Smooth muscle cell (in vitro differentiated cells): ENCODE data around the gene CPSF3. TPM values are rescaled to one million over a fixed set of nuclear protein-coding genes. Genes with fewer than 3 reads are reported as not detected.
A peak's percentile ranks its signal among the peaks of the same experiment; 100 is the strongest.

Experiments used
- DNase-seq: peaks from one replicate; lab custom pipeline; 2025; ENCODE audit not compliant: unreplicated experiment; lab: John Stamatoyannopoulos, UW
- H2AFZ ChIP-seq: fragments of 200-600 bp; sonication (generic); 2 replicates; pipeline ENCODE4 v1.6.0; 2016; ENCODE audit warnings: antibody characterized with exemption, low read depth, mild to moderate bottlenecking
- H3F3A ChIP-seq: fragments of 200-600 bp; sonication (generic); 2 replicates; pipeline ENCODE4 v1.6.0; 2017; ENCODE audit warnings: antibody characterized with exemption, low read depth
- H3K27ac ChIP-seq: fragments of 200-600 bp; sonication (generic); 2 replicates; pipeline ENCODE4 v1.5.1; 2016; ENCODE audit warnings: low read depth, mild to moderate bottlenecking
- H3K27me3 ChIP-seq: fragments of 200-600 bp; sonication (generic); 2 replicates; pipeline ENCODE4 v1.6.1; 2016; ENCODE audit warnings: low read depth, mild to moderate bottlenecking
- H3K36me3 ChIP-seq: fragments of 200-600 bp; sonication (generic); 2 replicates; pipeline ENCODE4 v1.5.1; 2016; ENCODE audit warnings: low read depth
- H3K4me1 ChIP-seq: fragments of 200-600 bp; sonication (generic); 2 replicates; pipeline ENCODE4 v1.5.1; 2016; ENCODE audit warnings: low read depth
- H3K4me2 ChIP-seq: fragments of 200-600 bp; sonication (generic); 2 replicates; pipeline ENCODE4 v1.6.0; 2016; ENCODE audit warnings: mild to moderate bottlenecking
- H3K4me3 ChIP-seq: fragments of 200-600 bp; sonication (generic); 2 replicates; pipeline ENCODE4 v1.5.1; 2016; ENCODE audit warnings: mild to moderate bottlenecking
- H3K79me2 ChIP-seq: fragments of 200-600 bp; sonication (generic); 2 replicates; pipeline ENCODE4 v1.6.0; 2016; ENCODE audit warnings: low read depth, mild to moderate bottlenecking
- H3K9ac ChIP-seq: fragments of 200-600 bp; sonication (generic); 2 replicates; pipeline ENCODE4 v1.6.0; 2016; ENCODE audit warnings: low read depth
- H3K9me3 ChIP-seq: fragments of 200-600 bp; sonication (generic); replicated peaks from 2 replicates; pipeline ENCODE4 v1.5.1; 2016; ENCODE audit warnings: low read depth
- H4K20me1 ChIP-seq: fragments of 200-600 bp; sonication (generic); 2 replicates; pipeline ENCODE4 v1.6.0; 2016; ENCODE audit warnings: low read depth
- CTCF ChIP-seq: fragments of 200-600 bp; sonication (generic); IDR thresholded peaks from 2 replicates; pipeline ENCODE4 v1.5.1; 2017; ENCODE audit warnings: borderline replicate concordance, mild to moderate bottlenecking, antibody characterized with exemption; ENCODE audit not compliant: insufficient read depth, poor library complexity, severe bottlenecking
- WGBS: methylation state at CpG from one replicate; pipeline ENCODE4 v1.1.7; 2016; ENCODE audit warnings: low lambda C conversion rate; 5-methylcytosine and 5-hydroxymethylcytosine counted together
- polyA plus RNA-seq: library from polyadenylated mRNA; unstranded; fragments of >200 nt; fragmentation: Nextera tagmentation; extraction: Ambion mirVana; gene quantifications from 2 replicates; pipeline ENCODE4 v1.2.1, GENCODE V29; 2016
- total RNA-seq: library from RNA; depleted of rRNA; stranded (reverse); fragments of >200 nt; gene quantifications from 2 replicates; pipeline ENCODE4 v1.2.3, GENCODE V29; 2014

The CPSF3 gene
- total and polyA plus RNA-seq, 2 experiments from 2014 or later, result 30.3 to 52.6 TPM

DNA sequence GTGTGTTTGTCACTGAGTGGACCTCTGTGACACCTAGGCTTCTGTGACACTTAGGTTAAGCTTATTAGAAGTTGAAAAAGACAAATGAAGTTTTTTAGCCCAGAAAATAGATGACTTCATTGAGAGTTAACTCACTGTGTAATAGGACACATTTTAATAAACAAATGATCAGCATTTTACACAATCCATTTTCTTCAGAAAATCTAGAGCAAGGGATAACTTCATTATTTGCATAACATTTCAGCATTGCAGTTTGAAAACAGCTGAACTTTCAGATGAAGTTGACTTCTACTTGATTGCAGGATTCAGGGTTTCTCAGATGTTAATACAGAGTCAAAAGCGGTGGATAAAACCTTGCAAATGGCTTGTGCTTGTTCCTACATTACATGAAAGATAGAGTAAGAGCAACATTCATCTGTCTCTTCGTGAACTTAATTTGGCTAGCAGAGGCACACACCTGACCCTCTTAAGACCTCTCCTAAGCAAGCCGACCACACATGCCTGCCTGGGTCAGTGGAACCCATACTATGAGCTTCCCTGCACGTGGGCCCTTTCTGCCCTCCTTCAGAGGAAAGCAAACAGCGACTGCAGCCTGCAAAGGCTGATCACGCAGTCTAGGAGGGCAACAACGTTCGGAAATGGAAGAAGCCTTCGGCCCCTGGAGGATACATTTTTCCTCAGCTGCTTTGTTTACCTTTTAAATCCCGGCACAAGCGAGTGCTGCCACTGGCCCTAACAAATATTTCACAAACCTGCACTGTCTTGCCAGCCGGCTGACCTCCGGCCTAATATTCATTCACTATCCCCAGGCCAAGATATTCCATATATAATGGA lies 16.7 kb upstream of the CPSF3 start:
- no peak for TF ChIP-seq CTCF
- Histone ChIP-seq H3K4me3 (no peak overlapping the region), H3K79me2 (peaks cover 3% of the 10 kb centered on the region), H3K36me3 (peaks cover 6% of the 10 kb centered on the region), H3K9me3 (no peaks in the 10 kb centered on the region), H3K9ac (no peak overlapping the region), H4K20me1 (peaks cover 7% of the 10 kb centered on the region), H3K4me2 (no peak overlapping the region), H3K27ac (peak overlapping the region; percentile 22), H3K4me1 (no peaks in the 10 kb centered on the region), H3F3A (peaks cover 21% of the 10 kb centered on the region), H3K27me3 (no peaks in the 10 kb centered on the region), H2AFZ (no peak overlapping the region)
- WGBS, result 70% methylated on average over 13 of the region's 13 CpGs
- no peak for DNase-seq

DNA sequence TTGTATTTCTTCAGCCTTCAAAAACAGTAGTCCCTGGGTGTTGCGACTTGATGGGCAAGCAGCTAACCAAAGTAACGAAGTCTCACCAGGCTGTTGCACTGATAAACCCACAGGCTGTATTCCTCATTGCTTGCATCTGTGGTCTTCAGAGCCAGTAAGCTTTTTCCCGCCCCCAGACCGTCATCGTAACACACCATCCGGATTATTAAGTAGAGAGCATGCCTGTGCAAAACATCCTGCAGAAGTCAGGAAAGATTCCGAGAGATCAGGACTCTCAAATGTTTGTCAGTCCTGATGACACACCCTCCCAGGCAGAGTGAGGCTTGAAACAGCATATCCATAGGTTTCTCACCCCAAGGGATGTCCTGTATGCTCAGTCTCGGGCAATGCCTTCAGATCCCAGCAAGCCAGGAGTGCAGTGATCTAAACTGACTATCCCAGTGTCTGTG lies 16.1 kb upstream of the CPSF3 start:
- Histone ChIP-seq H3K27ac (peak overlapping the region; percentile 22), H3K79me2 (peaks cover 3% of the 10 kb centered on the region), H3K27me3 (no peaks in the 10 kb centered on the region), H3K36me3 (peaks cover 6% of the 10 kb centered on the region), H3K4me1 (no peaks in the 10 kb centered on the region), H3K4me3 (no peak overlapping the region), H3K4me2 (no peak overlapping the region), H3K9me3 (no peaks in the 10 kb centered on the region), H2AFZ (no peak overlapping the region), H3F3A (peaks cover 21% of the 10 kb centered on the region), H3K9ac (no peak overlapping the region), H4K20me1 (peaks cover 7% of the 10 kb centered on the region)
- DNase-seq, result no peak
- WGBS, result 46% methylated on average over 8 of the region's 8 CpGs
- TF ChIP-seq CTCF, result no peak

GRCh38 chr2:9408641-9409151 lies 14.8 kb upstream of the CPSF3 start:
- WGBS, result 94% methylated on average over 9 of the region's 9 CpGs
- peaks cover 21% of the 10 kb centered on the region for H3F3A ChIP-seq
- H3K4me3 ChIP-seq, result no peak overlapping the region
- TF ChIP-seq CTCF, result no peak
- H3K27ac ChIP-seq, result no peak overlapping the region
- no peak overlapping the region for H3K4me2 ChIP-seq
- H4K20me1 ChIP-seq, result peaks cover 7% of the 10 kb centered on the region
- H2AFZ ChIP-seq, result no peak overlapping the region
- H3K27me3 ChIP-seq, result no peaks in the 10 kb centered on the region
- DNase-seq, result no peak
- no peaks in the 10 kb centered on the region for H3K9me3 ChIP-seq
- H3K79me2 ChIP-seq, result peaks cover 16% of the 10 kb centered on the region
- no peak overlapping the region for H3K9ac ChIP-seq
- no peaks in the 10 kb centered on the region for H3K4me1 ChIP-seq
- H3K36me3 ChIP-seq, result peaks cover 11% of the 10 kb centered on the region
